Tibial artery (tissue), 4 donors: ENCODE data around the gene CDK4.
A peak's percentile ranks its signal among the peaks of the same experiment; 100 is the strongest.

ENCODE experiments used
- DNase-seq, 2 donors: peaks; one replicate each; pipeline ENCODE4 v3.0.0-alpha.2; 2019
- H3K27ac ChIP-seq, 2 donors: fragments of 200-600 bp; sonication (generic) in 1 of 2; 1 replicate in 1 of 2; 2 replicates in 1 of 2; pipeline ENCODE4 v1.5.1; 2018 to 2019; ENCODE audit warnings: mild to moderate bottlenecking in 1 of 2
- H3K27me3 ChIP-seq, 2 donors: fragments of 200-600 bp; sonication (generic) in 1 of 2; one replicate each; pipeline versions ENCODE4 v1.5.1 to v1.6.0; 2016 to 2019
- H3K36me3 ChIP-seq, 3 donors: fragments of 200-600 bp; sonication (generic) in 2 of 3; one replicate each; pipeline ENCODE4 v1.5.1; 2016 to 2019; ENCODE audit warnings: mild to moderate bottlenecking in 2 of 3
- H3K4me1 ChIP-seq, 4 donors: fragments of 200-600 bp; sonication (generic) in 2 of 4; 1 replicate in 3 of 4; 2 replicates in 1 of 4; pipeline ENCODE4 v1.5.1; 2016 to 2019
- H3K4me3 ChIP-seq, 2 donors: fragments of 200-600 bp; sonication (generic) in 1 of 2; 1 replicate in 1 of 2; 2 replicates in 1 of 2; pipeline ENCODE4 v1.5.1; 2018 to 2019; ENCODE audit warnings: mild to moderate bottlenecking in 2 of 2
- H3K9me3 ChIP-seq, 3 donors: fragments of 200-600 bp; sonication (generic) in 1 of 3; one replicate each; pipeline ENCODE4 v1.5.1; 2016 to 2019
- CTCF ChIP-seq, 2 experiments: fragments of 200-600 bp in 1 of 2; fragments of 450-650 bp in 1 of 2; IDR thresholded peaks; one replicate each; pipeline ENCODE4 v1.5.1; 2017 to 2019; ENCODE audit warnings: antibody characterized with exemption in 2 of 2, mild to moderate bottlenecking in 1 of 2, moderate library complexity in 1 of 2
- intact Hi-C: fragments of 100-400 bp; cut with DNase I; formaldehyde crosslinking; loops from one replicate; pipeline ENCODE4 v1.15.0; 2023; ENCODE audit warnings: low total_unique reads

Gene CDK4

GRCh38 chr12:57743769-57744168 is 8.3 kb downstream of the CDK4 start:
- intact Hi-C loops = no loop called here
- Histone ChIP-seq H3K36me3 (peaks cover 19 to 27% (median 20%) of the 10 kb centered on the region in 3 donors), H3K4me3 (no peak overlapping the region), H3K4me1 (peaks cover 0 to 21% (median 16%) of the 10 kb centered on the region in 4 donors), H3K27me3 (peaks cover 0 to 34% of the 10 kb centered on the region in 2 donors), H3K27ac (peak overlapping the region; percentile 98 to 99), H3K9me3 (no peaks in the 10 kb centered on the region)
- no peak for DNase-seq
- no peak for TF ChIP-seq CTCF (IDR thresholded peaks at IDR 0.05)

GRCh38 chr12:57741844-57742738 is 10.0 kb downstream of the CDK4 start:
- peaks cover 7 to 51% of the 10 kb centered on the region in 2 donors for H3K27me3 ChIP-seq
- intact Hi-C loops = no loop called here
- no peak for TF ChIP-seq CTCF (IDR thresholded peaks at IDR 0.05)
- DNase-seq = no peak
- no peak overlapping the region for H3K27ac ChIP-seq
- H3K4me1 ChIP-seq = peaks cover 15 to 38% (median 32%) of the 10 kb centered on the region in 4 donors
- no peak overlapping the region for H3K4me3 ChIP-seq
- H3K9me3 ChIP-seq = no peaks in the 10 kb centered on the region
- peaks cover 3 to 10% (median 5%) of the 10 kb centered on the region in 3 donors for H3K36me3 ChIP-seq

GRCh38 chr12:57741413-57741789 is 10.7 kb downstream of the CDK4 start:
- H3K4me1 ChIP-seq = peaks cover 15 to 45% (median 38%) of the 10 kb centered on the region in 4 donors
- no peaks in the 10 kb centered on the region for H3K9me3 ChIP-seq
- peaks cover 0 to 3% (median 0%) of the 10 kb centered on the region in 3 donors for H3K36me3 ChIP-seq
- H3K27ac ChIP-seq = no peak overlapping the region
- no peak for DNase-seq
- no peak for TF ChIP-seq CTCF (IDR thresholded peaks at IDR 0.05)
- H3K27me3 ChIP-seq = peaks cover 8 to 58% of the 10 kb centered on the region in 2 donors
- H3K4me3 ChIP-seq = no peak overlapping the region
- intact Hi-C loops = no loop called here

GRCh38 chr12:57740656-57741412 is 11.3 kb downstream of the CDK4 start:
- intact Hi-C loops = no loop called here
- TF ChIP-seq CTCF (IDR thresholded peaks at IDR 0.05) = no peak
- Histone ChIP-seq H3K9me3 (no peaks in the 10 kb centered on the region), H3K4me3 (no peak overlapping the region), H3K27me3 (peaks cover 8 to 64% of the 10 kb centered on the region in 2 donors), H3K4me1 (peaks cover 15 to 46% (median 43%) of the 10 kb centered on the region in 4 donors), H3K27ac (no peak overlapping the region), H3K36me3 (no peaks in the 10 kb centered on the region)
- no peak for DNase-seq

GRCh38 chr12:57739914-57740538 is 12.1 kb downstream of the CDK4 start:
- Histone ChIP-seq H3K27me3 (peaks cover 8 to 72% of the 10 kb centered on the region in 2 donors), H3K4me1 (peaks cover 15 to 46% (median 41%) of the 10 kb centered on the region in 4 donors), H3K27ac (no peak overlapping the region), H3K4me3 (no peak overlapping the region), H3K36me3 (no peaks in the 10 kb centered on the region), H3K9me3 (no peaks in the 10 kb centered on the region)
- TF ChIP-seq CTCF (IDR thresholded peaks at IDR 0.05) = no peak
- no peak for DNase-seq
- intact Hi-C loops = no loop called here
